OCI-M1 (cell line): ENCODE results near the gene FGGY.

ENCODE experiments used
- DNase-seq: peaks from one replicate; lab custom pipeline; 2025; lab: John Stamatoyannopoulos, UW

The FGGY gene

GRCh38 chr1:59384443-59384842, 87.5 kb downstream of the FGGY start:
- peak; percentile 10 for DNase-seq

- no peak for DNase-seq
These were observed 91.3 kb downstream of the FGGY start for GRCh38 chr1:59388191-59388590.

DNA sequence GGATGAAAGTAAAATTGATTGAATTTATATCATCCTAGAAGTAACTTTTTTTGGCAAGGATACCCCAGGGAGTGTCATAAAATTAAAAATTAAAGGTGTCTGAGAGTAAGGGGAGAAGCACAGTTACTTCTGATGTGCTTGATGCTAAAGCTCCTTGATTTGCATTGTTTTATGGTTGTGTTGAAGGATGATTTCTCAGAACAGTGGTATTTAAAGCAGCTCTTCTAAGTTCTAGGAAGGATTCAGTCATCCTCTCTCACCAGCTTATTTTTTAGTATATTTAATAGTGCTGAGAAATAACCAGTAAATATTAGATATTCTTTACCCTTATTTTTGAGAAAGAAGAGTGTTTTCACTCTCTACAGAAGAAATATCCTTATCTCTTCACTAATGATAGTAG, 93.0 kb downstream of the FGGY start:
- no peak for DNase-seq

DNA sequence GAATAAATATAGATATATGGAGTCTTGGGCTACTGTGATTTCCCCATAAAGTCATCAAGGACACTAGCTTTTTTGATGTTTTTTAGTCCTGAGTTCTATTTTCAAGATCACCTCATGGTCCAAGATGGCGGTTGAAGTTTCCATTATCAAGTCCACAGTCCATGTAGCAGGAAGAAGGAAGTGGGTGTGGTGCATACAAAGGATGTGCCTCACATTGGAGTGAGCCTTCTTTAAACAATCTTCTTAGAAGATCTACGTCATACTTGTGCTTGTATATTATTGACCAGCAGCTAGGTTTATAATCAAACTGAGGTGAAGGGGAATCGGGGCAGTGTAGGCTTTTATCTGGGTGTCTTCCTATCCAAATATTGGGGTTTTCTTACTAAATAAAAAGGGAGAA, 93.4 kb downstream of the FGGY start:
- DNase-seq, result no peak

DNA sequence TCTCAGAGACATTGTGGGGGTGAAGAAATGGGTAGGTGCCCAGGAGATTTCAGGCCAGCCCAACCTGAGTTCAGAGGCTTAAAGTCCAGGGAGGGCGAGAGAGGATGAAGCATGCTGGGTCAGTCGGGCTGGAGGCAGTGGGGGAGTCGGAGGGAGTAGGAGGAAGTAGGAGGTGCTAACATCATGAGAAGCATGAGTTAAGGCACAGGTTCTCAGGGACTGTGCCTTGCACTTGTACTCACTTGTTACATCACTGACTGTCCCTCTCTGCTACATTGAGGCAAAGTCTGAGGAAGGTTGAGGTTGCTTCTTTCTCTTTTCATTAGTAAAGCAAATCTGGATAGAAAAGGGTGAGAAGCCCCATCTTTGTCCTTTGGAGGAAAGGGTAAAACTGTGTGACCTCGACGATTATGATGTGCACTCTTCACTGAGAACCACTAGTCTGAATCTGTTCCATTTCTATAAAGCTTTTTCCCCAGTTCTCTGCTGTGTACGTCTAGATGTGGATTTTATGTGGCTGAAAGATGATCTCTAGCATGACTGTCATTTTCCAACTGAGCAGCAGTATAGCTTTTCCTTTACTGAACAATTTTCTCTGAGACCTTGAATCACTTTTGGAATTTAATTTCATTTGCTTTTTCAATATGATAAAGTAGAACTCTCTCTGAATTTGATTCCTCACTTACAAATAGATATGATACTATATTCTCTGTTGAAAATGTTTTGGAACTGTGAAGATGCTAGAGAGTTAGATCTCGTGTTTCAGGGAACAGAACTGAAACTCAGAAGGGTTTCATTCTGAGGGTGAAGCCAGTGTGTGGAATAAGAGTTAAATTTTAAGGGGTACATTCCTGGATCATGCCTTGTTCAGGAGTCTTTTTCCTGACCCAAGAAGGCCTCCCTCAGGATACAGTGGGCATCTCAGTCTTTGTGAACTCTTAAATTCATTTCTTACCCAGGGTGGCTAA, 94.6 kb downstream of the FGGY start:
- DNase-seq, result peak; percentile 55

- peak; percentile 87 for DNase-seq
These were observed 96.6 kb downstream of the FGGY start for GRCh38 chr1:59393211-59394180.

GRCh38 chr1:59394706-59395425, 98.0 kb downstream of the FGGY start:
- no peak for DNase-seq

DNA sequence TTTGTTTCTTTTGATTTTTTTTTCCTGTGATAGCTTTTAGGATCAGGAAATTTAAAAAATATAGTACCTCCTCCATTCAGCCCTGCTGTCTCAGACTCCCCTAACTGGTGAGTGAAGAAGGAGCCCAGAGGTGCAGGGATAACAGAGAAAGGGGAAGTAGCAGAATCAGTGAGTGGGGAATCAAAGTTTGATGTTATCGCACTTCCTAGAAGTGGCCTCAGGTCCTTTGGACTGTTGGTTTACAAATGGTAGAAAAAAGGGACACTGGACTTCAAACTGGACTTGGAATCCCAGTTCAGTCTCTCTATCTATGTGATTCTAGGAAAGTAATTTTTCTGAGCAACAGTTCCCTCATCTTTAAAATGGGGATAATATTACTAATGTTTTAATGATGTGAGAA, 99.5 kb downstream of the FGGY start:
- peak; percentile 81 for DNase-seq

- no peak for DNase-seq
These were observed 100.4 kb downstream of the FGGY start for GRCh38 chr1:59397139-59397858.

GRCh38 chr1:59399642-59400041, 102.7 kb downstream of the FGGY start:
- DNase-seq, result no peak

GRCh38 chr1:59401581-59401980, 104.7 kb downstream of the FGGY start:
- DNase-seq, result no peak

DNA sequence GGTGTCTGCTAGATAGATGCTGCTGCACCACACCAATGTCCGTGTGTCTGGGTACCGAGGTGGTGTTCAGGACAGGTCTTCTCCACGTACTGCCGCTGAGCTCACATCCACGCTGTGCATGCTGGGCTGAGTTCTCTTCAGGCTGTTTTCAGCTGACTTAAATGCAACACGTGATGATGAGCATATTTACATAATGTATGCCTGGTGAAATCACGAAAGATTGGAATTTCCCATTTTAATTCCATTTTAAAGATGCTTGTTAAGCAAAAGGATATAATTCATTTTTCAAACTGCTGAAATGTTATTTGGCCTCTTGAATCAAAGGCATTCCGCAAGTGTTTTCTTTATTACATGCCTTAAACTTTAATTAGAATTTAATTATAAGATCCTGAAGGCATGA, 107.9 kb downstream of the FGGY start:
- no peak for DNase-seq

DNA sequence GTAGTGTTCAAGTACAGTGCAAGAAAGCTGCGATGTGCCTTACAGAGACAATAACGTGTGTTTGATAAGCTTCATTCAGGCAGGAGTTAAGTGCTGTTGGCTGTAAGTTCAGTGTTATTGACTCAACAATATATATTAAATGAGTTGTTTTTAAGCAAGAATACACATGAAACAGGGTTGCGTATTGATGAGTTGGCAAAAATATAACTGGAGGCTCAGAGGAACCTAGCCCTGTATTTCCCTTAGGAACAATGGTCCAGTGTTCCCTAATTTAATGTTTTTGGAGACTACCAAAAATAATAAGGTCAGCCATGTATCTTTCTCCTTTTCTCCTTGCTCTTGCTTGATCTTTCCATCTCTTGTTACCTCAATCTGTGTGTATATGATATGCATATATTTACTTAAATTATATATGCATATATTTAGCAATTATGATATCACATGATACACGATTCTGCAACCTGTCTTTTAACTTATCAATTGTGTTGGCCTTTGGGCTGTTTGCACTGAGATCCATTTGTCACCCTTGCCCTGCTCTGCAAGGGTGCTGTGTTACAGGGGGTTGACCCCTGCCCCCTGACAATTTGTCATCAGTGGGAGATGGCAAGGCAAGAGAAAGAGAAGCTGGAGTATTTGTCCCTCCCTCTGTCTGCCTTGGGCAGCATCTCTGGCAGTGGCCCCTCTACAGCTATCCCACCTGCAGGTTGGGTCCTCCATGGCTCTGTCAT, 109.7 kb downstream of the FGGY start:
- no peak for DNase-seq

- no peak for DNase-seq
These were observed 111.8 kb downstream of the FGGY start for GRCh38 chr1:59408608-59409240.

GRCh38 chr1:59409549-59409948, 112.7 kb downstream of the FGGY start:
- no peak for DNase-seq

DNA sequence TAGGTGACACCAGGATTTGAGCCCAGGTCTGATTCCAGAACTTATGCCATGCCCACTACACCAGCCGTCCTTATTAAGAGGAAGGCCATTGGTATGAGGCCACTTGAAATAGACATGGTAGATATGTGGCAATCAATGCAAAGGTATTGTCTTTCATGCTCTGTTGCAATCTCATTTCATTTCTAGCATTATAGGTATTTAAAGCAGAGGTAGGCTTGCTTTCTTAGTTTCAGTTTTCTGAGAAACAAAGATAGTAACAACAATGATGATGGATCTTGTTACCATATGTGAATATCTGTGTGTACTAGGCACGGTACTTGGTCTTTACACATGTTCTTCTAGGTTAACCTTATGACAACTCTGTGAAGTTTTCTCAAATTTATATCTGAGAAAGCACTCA, 113.1 kb downstream of the FGGY start:
- DNase-seq, result no peak

GRCh38 chr1:59410457-59410856, 113.6 kb downstream of the FGGY start:
- no peak for DNase-seq

DNA sequence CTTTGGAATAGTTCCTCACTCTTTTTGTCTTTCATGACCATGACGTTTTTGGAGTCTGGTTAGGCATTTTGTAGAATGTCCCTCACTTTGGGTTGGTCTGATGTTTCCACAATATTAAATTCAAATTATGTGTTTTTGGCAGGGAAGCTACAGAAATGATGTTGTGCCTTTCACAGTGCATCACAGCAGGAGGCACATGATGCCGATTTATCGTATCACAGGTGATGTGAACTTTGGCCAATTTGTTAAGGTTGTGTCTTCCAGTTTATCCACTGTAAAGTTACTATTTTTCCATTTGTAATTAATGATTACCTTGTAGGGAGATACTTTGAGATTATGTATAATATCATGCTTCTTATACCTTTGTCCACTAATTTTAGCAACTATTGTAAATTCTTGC, 114.3 kb downstream of the FGGY start:
- DNase-seq, result no peak

DNA sequence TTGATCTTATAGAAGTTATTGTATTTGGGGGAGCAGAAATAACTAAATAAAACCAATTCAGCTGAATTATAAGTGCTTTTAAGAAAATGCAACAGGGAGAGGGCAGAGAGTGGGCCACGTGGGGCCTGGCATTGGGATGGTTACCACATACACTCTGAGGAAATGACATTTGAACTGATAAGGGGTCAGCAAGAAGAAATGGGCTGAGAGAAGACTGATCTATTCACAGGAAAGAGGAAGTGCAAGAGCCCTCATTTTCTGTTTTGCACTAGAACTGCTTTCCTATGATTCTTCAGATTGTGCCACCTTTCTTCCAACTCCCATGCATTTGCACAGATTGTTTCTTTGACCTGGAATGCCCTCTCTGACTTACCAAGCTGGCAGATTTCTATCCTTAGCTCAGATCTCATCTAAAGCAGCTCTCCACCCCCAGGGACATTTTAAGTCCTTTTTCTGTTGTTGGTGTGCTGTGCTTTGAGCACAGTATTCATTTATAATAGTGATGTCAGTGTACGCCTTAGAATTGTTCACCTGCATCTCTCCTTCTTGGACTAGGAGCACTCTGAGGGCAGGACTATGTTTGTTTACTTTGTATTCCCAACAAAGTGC, 115.9 kb downstream of the FGGY start:
- peak; percentile 87 for DNase-seq

- DNase-seq, result no peak
These were observed 116.4 kb downstream of the FGGY start for GRCh38 chr1:59413327-59413720.
